Testis (tissue), 3 donors: Measurements from ENCODE around the gene NCS1. TPM values are rescaled to one million over a fixed set of nuclear protein-coding genes. Genes with fewer than 3 reads are reported as not detected.
A peak's percentile ranks its signal among the peaks of the same experiment; 100 is the strongest.

ENCODE experiments used
- DNase-seq: peaks from one replicate; pipeline ENCODE4 v3.0.0-alpha.2; 2019
- H3K27ac ChIP-seq, 2 donors: fragments of 200-600 bp; sonication (generic); one replicate each; pipeline ENCODE4 v1.5.1; 2019
- H3K27me3 ChIP-seq: fragments of 200-600 bp; sonication (generic); one replicate; pipeline ENCODE4 v1.5.1; 2019
- H3K36me3 ChIP-seq: fragments of 200-600 bp; sonication (generic); one replicate; pipeline ENCODE4 v1.5.1; 2017; ENCODE audit warnings: low read depth; ENCODE audit errors: missing control alignments
- H3K4me1 ChIP-seq: fragments of 200-600 bp; sonication (generic); one replicate; pipeline ENCODE4 v1.5.1; 2019
- H3K4me3 ChIP-seq, 2 donors: fragments of 200-600 bp; sonication (generic); one replicate each; pipeline ENCODE4 v1.5.1; 2017 to 2019
- H3K9me3 ChIP-seq: fragments of 200-600 bp; sonication (generic); one replicate; pipeline ENCODE4 v1.5.1; 2017
- POLR2A ChIP-seq: fragments of 450-650 bp; IDR thresholded peaks from one replicate; pipeline ENCODE4 v1.6.1; 2017; ENCODE audit warnings: antibody characterized with exemption, mild to moderate bottlenecking, moderate library complexity
- WGBS, 2 donors: methylation state at CpG; one replicate each; pipeline ENCODE4 v1.1.5; 2018; 5-methylcytosine and 5-hydroxymethylcytosine counted together
- intact Hi-C: fragments of 100-400 bp; cut with DNase I; formaldehyde crosslinking; loops from one replicate; pipeline ENCODE4 v1.15.1; 2023; ENCODE audit warnings: low total_unique reads
- polyA plus RNA-seq: library from polyadenylated mRNA; stranded (reverse); fragments of 350-450 nt; fragmentation: Illumina TruSeq; extraction: RNeasy Lipid Tissue Mini Kit (QIAGEN cat#74804); gene quantifications from one replicate; pipeline ENCODE4 v1.2.3, GENCODE V29; 2014; ENCODE audit warnings: low read depth, low replicate concordance; ENCODE audit not compliant: insufficient read depth
- total RNA-seq, 2 donors: library from RNA; depleted of rRNA; stranded (reverse); fragments of >200 nt; gene quantifications; one replicate each; pipeline ENCODE4 v1.2.3, GENCODE V29; 2016
- TF ChIP-seq, protein P1 (sequence below), 3 experiments: fragments of 450-650 bp in 2 of 3; fragments of 200-600 bp in 1 of 3; sonication (generic) in 1 of 3; IDR thresholded peaks; one replicate each; pipeline ENCODE4 v1.5.1; 2016 to 2019; ENCODE audit warnings: antibody characterized with exemption in 3 of 3, mild to moderate bottlenecking in 2 of 3, moderate library complexity in 1 of 3

NCS1 gene
- total and polyA plus RNA-seq, 3 donors from 2014 or later: 5.2 to 13.0 (median 5.2) TPM

DNA sequence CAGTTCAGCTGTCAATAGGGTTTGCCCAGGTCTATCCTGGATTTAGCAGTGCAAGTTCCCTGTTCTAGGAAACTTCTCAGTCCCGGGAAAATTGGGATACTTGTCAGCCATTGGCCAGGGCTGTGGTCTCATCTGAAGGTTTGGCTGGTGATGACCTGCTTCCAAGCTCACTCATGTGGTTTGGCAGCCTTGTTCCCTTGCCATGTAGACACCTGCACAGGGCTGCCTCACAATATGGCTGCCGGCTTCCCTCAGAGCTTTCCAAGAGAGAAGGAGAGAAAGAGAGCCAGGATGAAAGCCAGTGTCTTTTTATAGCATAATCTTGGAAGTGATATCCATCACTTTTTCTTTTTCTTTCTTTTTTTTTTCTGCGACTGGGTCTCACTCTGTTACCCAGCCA is 55.6 kb downstream of the NCS1 start:
- DNase-seq: no peak
- no peaks in the 10 kb centered on the region for H3K36me3 ChIP-seq
- H3K4me3 ChIP-seq: no peak overlapping the region
- 97 to 99% methylated on average over 3 of the region's 3 CpGs for WGBS, 2 donors
- no peaks in the 10 kb centered on the region for H3K27me3 ChIP-seq
- no peaks in the 10 kb centered on the region for H3K4me1 ChIP-seq
- no peaks in the 10 kb centered on the region for H3K9me3 ChIP-seq
- intact Hi-C loops: no loop called here
- TF ChIP-seq, protein P1, sequence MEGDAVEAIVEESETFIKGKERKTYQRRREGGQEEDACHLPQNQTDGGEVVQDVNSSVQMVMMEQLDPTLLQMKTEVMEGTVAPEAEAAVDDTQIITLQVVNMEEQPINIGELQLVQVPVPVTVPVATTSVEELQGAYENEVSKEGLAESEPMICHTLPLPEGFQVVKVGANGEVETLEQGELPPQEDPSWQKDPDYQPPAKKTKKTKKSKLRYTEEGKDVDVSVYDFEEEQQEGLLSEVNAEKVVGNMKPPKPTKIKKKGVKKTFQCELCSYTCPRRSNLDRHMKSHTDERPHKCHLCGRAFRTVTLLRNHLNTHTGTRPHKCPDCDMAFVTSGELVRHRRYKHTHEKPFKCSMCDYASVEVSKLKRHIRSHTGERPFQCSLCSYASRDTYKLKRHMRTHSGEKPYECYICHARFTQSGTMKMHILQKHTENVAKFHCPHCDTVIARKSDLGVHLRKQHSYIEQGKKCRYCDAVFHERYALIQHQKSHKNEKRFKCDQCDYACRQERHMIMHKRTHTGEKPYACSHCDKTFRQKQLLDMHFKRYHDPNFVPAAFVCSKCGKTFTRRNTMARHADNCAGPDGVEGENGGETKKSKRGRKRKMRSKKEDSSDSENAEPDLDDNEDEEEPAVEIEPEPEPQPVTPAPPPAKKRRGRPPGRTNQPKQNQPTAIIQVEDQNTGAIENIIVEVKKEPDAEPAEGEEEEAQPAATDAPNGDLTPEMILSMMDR (IDR thresholded peaks at IDR 0.05): no peak
- TF ChIP-seq POLR2A: no peak
- no peak overlapping the region for H3K27ac ChIP-seq

DNA sequence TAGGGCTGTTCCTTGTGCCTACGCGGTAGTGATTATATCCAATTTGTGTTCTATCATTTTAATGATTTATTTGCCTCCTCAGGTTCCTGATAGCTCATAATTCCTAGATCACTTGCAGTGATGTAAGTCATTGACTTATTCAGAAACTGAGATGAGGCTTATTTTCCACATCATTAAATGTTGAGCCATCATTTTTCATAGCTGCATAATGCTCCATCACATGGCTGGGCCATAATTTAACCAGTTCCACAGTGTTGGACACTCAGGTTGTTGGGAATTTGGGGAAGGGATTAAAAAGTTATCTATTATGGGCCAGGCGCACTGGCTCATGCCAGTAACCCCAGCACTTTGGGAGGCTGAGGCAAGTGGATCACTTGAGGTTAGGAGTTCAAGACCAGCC is 57.6 kb downstream of the NCS1 start:
- TF ChIP-seq POLR2A: no peak
- TF ChIP-seq, protein P1 (IDR thresholded peaks at IDR 0.05): no peak
- WGBS, 2 donors: 64 to 82% methylated on average over 3 of the region's 3 CpGs
- Histone ChIP-seq H3K27me3 (no peaks in the 10 kb centered on the region), H3K4me1 (no peaks in the 10 kb centered on the region), H3K27ac (no peak overlapping the region), H3K4me3 (no peak overlapping the region), H3K9me3 (no peaks in the 10 kb centered on the region), H3K36me3 (no peaks in the 10 kb centered on the region)
- DNase-seq: no peak
- intact Hi-C loops: loop anchor here (10.0 kb wide), 1 partner anchor 345 kb away; no protein-coding TSS in a partner anchor

DNA sequence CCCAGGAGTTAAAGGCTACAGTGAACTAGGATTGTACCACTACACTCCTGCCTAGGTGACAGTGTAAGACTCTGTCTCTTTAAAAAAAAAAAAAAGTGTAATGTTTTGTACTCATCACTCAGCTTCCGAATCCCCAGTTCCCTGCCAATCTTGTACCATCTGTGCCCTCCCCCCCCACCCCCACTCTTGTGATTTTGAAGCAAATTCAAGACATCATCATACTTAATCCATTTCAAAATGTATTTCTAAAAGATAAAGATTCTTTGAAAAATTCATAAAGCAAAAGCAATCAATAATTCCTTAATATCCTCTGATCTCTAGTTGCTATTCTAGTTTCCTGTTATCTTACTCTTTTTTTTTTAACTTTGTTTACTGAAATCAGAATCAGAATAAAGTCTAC is 58.4 kb downstream of the NCS1 start:
- Histone ChIP-seq H3K27ac (no peak overlapping the region), H3K27me3 (no peaks in the 10 kb centered on the region), H3K4me3 (no peak overlapping the region), H3K36me3 (no peaks in the 10 kb centered on the region), H3K4me1 (no peaks in the 10 kb centered on the region), H3K9me3 (no peaks in the 10 kb centered on the region)
- TF ChIP-seq, protein P1 (IDR thresholded peaks at IDR 0.05): no peak
- TF ChIP-seq POLR2A: no peak
- intact Hi-C loops: loop anchor here (10.0 kb wide), 1 partner anchor 346 kb away; no protein-coding TSS in a partner anchor
- 43 to 61% methylated on average over 1 of the region's 1 CpG for whole genome bisulfite sequencing, 2 donors
- DNase-seq: no peak

- Histone ChIP-seq H3K27ac (no peak overlapping the region), H3K9me3 (no peaks in the 10 kb centered on the region), H3K4me3 (no peak overlapping the region), H3K4me1 (no peaks in the 10 kb centered on the region), H3K36me3 (no peaks in the 10 kb centered on the region), H3K27me3 (no peaks in the 10 kb centered on the region)
- peak; percentile 37 for DNase-seq
- intact Hi-C loops: loop anchor here (10.0 kb wide), 1 partner anchor 348 kb away; no protein-coding TSS in a partner anchor
- TF ChIP-seq, protein P1 (IDR thresholded peaks at IDR 0.05): no peak
- TF ChIP-seq POLR2A: no peak
- WGBS, 2 donors: 56 to 72% methylated on average over 26 to 27 of the region's 27 CpGs
Observed at GRCh38 chr9:130232899-130233586, 60.8 kb downstream of the NCS1 start.

- H3K4me1 ChIP-seq: no peaks in the 10 kb centered on the region
- WGBS, 2 donors: 84 to 88% methylated on average over 8 of the region's 8 CpGs
- no peak overlapping the region for H3K27ac ChIP-seq
- intact Hi-C loops: loop anchor here (10.0 kb wide), 1 partner anchor 349 kb away; no protein-coding TSS in a partner anchor
- no peaks in the 10 kb centered on the region for H3K36me3 ChIP-seq
- no peaks in the 10 kb centered on the region for H3K27me3 ChIP-seq
- no peak for TF ChIP-seq POLR2A
- TF ChIP-seq, protein P1 (IDR thresholded peaks at IDR 0.05): no peak
- H3K4me3 ChIP-seq: no peak overlapping the region
- no peak for DNase-seq
- H3K9me3 ChIP-seq: no peaks in the 10 kb centered on the region
Observed at GRCh38 chr9:130233587-130233945, 61.4 kb downstream of the NCS1 start.
